Motor neuron (in vitro differentiated cells): ENCODE data around the gene TLN1. TPM values are rescaled to one million over a fixed set of nuclear protein-coding genes. Genes with fewer than 3 reads are reported as not detected.

ENCODE experiments used
- ATAC-seq, 8 experiments: fragments of 200-7000 bp; cut with Tn5 transposase; replicated peaks in 6 of 8; 2 replicates each; pipeline ENCODE4 v1.8.0; 2021; ENCODE audit warnings: mild to moderate bottlenecking in 8 of 8, moderate library complexity in 8 of 8
- H3K27ac ChIP-seq, 2 donors: fragments of 250-450 bp; sonication (Bioruptor Pico); 2 replicates each; pipeline ENCODE4 v1.9.0; 2021; ENCODE audit warnings: antibody characterized with exemption in 2 of 2, mild to moderate bottlenecking in 2 of 2, moderate library complexity in 1 of 2
- H3K4me1 ChIP-seq, 2 donors: fragments of 250-450 bp; sonication (Bioruptor Pico); replicated peaks in 1 of 2; 2 replicates each; pipeline ENCODE4 v1.6.1; 2021; ENCODE audit warnings: antibody characterized with exemption in 2 of 2, mild to moderate bottlenecking in 2 of 2, moderate library complexity in 1 of 2
- H3K4me3 ChIP-seq, 5 donors: fragments of 250-450 bp; sonication (Bioruptor Pico); 2 replicates each; pipeline ENCODE4 v1.9.0; 2021; ENCODE audit warnings: antibody characterized with exemption in 5 of 5, mild to moderate bottlenecking in 5 of 5, moderate library complexity in 4 of 5
- WGBS, 10 experiments: fragments of 450-650 bp; shearing (Covaris generic); methylation state at CpG; one replicate each; pipeline ENCODE4 v1.0.0; 2022; 5-methylcytosine and 5-hydroxymethylcytosine counted together
- in situ Hi-C, 9 experiments: fragments of 400-800 bp; cut with MboI; loops; one replicate each; pipeline ENCODE4 v1.15.0; 2021; ENCODE audit warnings: low sequenced_read_pairs in 9 of 9, low pct_unique_long_range_greater_than_20kb in 2 of 9; ENCODE audit not compliant: unreplicated experiment in 9 of 9
- total RNA-seq, 8 experiments: library from RNA; unstranded; fragments of 300-600 nt; gene quantifications; 2 replicates each; pipeline versions ENCODE4 v1.2.3 to v1.2.4, GENCODE V29; 2022

Gene TLN1
- total RNA-seq, 8 experiments from 2014 or later, result 6.9 to 138 (median 44.6) TPM

GRCh38 chr9:35736201-35736633 is 4.2 kb upstream of the TLN1 start:
- no peak overlapping the region for H3K27ac ChIP-seq
- H3K4me1 ChIP-seq, result peaks cover 7 to 9% of the 10 kb centered on the region in 2 donors
- 38 to 100% (median 44%) methylated on average over 1 to 4 of the region's 5 CpGs; no CpG with 5 or more reads in 5 of the 10 experiments for WGBS, 10 experiments
- peak in 3 of 8 experiments; percentile 5 to 18 (median 15) for ATAC-seq
- in situ Hi-C loops, result no loop called here
- no peak overlapping the region for H3K4me3 ChIP-seq

DNA sequence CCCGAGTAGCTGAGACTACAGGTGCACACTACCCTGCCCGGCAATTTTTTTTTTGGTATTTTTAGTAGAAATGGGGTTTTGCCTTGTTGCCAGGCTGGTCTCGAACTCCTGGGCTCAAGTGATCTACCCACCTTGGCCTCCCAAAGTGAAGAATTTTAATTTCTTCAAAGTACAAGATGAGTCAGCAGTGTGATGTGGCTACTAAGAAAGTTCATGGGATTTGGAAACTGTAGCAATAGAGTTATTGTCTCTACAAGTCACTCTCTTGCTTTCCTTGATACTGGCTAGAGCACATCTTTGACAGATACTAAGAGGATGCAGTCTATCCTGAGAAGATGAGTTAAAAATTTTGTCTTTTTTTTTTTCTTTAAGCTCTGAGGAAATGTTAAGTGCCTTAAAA is 2.1 kb upstream of the TLN1 start:
- H3K27ac ChIP-seq, result no peak overlapping the region
- 57 to 100% (median 84%) methylated on average over 1 to 3 of the region's 3 CpGs; no CpG with 5 or more reads in 1 of the 10 experiments for WGBS, 10 experiments
- ATAC-seq, result no peak
- in situ Hi-C loops, result no loop called here
- H3K4me1 ChIP-seq, result peaks cover 27% of the 10 kb centered on the region in 2 donors
- H3K4me3 ChIP-seq, result peak overlapping the region in 2 of 5 donors; percentile 72 to 94

DNA sequence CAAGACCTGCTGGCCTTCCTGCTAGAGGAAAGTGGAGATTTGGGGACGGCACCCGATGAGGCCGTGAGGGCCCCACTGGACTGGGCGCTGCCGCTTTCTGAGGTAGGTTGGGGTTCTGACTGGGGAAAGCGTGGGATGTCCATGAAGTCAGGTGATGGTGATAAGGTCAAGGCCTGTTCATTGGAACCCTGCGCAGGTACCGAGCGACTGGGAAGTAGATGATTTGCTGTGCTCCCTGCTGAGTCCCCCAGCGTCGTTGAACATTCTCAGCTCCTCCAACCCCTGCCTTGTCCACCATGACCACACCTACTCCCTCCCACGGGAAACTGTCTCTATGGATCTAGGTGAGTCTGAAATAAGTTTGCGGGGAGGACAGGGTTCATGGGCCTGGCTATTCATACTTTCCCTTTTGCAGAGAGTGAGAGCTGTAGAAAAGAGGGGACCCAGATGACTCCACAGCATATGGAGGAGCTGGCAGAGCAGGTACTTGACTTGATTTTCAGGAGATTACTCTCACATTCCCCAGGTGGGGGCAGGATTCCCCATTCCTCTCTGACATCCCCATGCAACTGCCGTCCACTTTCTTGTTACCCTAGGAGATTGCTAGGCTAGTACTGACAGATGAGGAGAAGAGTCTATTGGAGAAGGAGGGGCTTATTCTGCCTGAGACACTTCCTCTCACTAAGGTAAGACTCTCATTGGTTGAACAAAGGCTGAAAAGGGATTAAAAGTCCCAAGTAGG is 976 bp upstream of the TLN1 start:
- WGBS, 10 experiments, result 0 to 10% (median 0%) methylated on average over 1 to 7 of the region's 14 CpGs; no CpG with 5 or more reads in 2 of the 10 experiments
- Histone ChIP-seq H3K27ac (peak overlapping the region; percentile 91 to 96), H3K4me1 (peaks cover 34 to 37% of the 10 kb centered on the region in 2 donors), H3K4me3 (peak overlapping the region; percentile 61 to 94 (median 83))
- peak; percentile 0 to 19 (median 8) for ATAC-seq
- in situ Hi-C loops, result no loop called here

DNA sequence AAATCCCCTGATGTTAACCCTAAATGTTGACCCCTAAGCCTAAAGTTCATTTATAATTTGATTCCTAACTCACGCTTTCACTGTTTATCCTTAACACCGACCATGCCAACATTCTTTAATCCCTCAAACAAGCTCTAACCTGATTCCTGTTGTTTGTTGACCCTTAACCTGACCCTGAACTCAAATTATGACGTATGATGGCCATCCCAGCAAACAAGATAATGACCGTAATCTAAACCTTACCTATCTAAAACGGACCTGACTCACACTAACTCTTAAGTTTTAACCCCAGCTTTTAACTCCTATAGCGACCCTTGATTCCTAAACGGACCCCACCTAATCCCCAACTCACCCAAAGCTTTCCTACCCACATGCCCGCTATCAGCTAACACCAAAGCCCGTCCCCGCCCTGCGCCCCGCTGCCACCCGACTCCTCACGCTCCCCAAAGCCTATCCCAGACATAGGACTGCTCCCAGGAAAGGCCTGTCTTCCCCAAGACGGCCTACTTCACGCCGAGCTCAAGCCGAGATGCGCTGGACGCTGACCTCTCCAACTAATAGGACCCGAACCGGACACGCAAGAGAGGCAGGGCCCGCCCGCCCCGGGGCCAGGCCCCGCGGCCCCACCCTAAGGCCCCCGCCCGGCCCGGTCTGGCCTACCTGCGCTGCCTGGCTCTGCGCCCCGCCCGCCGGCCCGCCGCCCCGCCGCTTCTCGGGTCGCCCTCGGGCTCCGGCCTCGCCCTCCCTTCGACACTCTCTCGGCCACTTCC is 395 bp downstream of the TLN1 start:
- WGBS, 10 experiments, result 0 to 10% (median 2%) methylated on average over 3 to 14 of the region's 47 CpGs; no CpG with 5 or more reads in 2 of the 10 experiments
- in situ Hi-C loops, result no loop called here
- Histone ChIP-seq H3K4me1 (peaks cover 34 to 43% of the 10 kb centered on the region in 2 donors), H3K4me3 (peak overlapping the region; percentile 61 to 94 (median 83)), H3K27ac (peak overlapping the region; percentile 91 to 96)
- peak in 1 of 8 experiments; percentile 1 for ATAC-seq

DNA sequence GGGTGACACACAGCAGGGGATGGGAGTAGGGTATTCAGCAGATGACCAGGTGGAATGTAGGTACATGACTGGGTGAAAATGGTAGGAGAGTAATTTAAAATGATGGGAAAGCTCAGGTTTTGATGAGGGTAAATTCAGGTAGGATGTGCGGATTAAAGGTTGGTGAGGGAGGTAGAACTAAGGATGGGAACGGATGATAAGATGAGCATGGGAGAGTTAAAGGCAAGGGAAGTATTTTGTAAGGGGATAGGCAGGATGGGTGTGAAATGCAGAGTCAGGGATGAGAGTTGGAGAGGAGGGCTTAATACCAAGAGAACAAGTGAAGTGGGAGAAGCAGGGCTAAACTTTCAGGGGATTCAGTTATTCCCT is 1.5 kb downstream of the TLN1 start:
- H3K4me1 ChIP-seq, result peaks cover 34 to 43% of the 10 kb centered on the region in 2 donors
- ATAC-seq, result no peak
- 46 to 100% (median 88%) methylated on average over 2 of the region's 2 CpGs; no CpG with 5 or more reads in 2 of the 10 experiments for WGBS, 10 experiments

DNA sequence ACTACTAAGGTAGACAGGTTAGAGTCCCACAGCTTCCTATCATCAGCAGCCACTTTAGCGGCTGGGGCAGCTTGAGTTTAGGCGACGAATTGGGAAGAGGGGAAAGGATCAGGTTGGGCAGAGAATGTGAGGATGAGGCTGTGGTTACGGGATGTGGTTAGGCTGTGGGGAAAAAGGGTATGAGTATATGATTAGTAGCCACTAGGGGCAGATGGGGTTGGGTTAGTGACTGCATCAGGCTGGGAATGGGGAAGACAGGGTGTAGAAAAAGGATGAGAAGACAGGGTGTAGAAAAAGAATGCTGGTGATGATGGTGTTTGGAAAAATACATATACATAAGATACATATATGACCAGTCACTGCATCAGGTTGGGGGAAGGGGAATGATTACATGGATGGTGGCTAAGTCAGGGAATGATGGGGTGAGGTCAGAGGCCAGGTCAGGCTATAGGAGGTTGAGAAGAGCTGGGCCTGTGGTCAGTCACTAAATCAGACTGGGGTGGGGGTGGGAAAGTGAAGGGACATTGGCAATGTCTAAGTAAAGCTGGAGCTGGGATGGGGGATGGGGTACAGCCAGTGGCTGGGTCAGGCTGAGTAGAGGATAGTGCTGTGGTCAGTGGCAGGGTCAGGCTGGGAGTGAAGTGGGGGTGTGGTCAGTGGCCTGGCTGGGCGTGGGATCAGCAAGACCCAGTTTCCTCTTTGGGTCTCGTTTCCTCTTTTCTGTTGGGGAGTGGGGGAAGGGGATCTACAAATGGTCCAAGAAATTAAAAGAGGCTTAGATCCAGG is 2.1 kb downstream of the TLN1 start:
- peak in 2 of 8 experiments; percentile 2 to 8 for ATAC-seq
- peaks cover 34 to 43% of the 10 kb centered on the region in 2 donors for H3K4me1 ChIP-seq
- no peak overlapping the region for H3K27ac ChIP-seq
- H3K4me3 ChIP-seq, result peak overlapping the region in 2 of 5 donors; percentile 2 to 94
- WGBS, 10 experiments, result 0 to 53% (median 13%) methylated on average over 1 to 5 of the region's 6 CpGs
- in situ Hi-C loops, result no loop called here

More for the DNA sequence above, 1.5 kb downstream of the TLN1 start:
- H3K27ac ChIP-seq, result no peak overlapping the region
- in situ Hi-C loops, result no loop called here
- peak overlapping the region in 4 of 5 donors; percentile 72 to 94 (median 86) for H3K4me3 ChIP-seq

DNA sequence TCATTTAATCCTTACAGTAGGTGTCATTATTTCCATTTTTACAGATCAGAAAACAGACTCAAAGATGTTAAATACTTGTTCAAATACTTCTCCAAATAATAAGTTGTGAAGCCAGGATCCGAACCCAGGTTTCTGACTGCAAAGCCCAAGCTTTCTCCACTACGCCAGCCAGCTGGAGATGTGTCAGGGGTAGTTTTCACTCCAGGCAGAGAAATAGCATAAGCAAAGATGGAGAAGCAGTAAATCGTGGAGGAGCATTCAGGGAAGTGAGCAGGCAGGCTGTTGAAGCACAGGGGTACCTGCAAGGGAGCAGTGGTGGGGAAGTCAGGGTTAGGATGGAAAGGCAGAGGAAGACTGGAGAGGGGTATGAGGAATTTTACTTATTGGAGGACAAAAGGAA is 2.9 kb downstream of the TLN1 start:
- no peak for ATAC-seq
- Histone ChIP-seq H3K4me3 (no peak overlapping the region), H3K27ac (no peak overlapping the region), H3K4me1 (peaks cover 34 to 43% of the 10 kb centered on the region in 2 donors)
- 25 to 100% (median 89%) methylated on average over 2 to 3 of the region's 3 CpGs; no CpG with 5 or more reads in 3 of the 10 experiments for WGBS, 10 experiments
- in situ Hi-C loops, result no loop called here

GRCh38 chr9:35728041-35728971 is 3.7 kb downstream of the TLN1 start:
- Histone ChIP-seq H3K27ac (no peak overlapping the region), H3K4me3 (no peak overlapping the region), H3K4me1 (peaks cover 27 to 36% of the 10 kb centered on the region in 2 donors)
- peak in 1 of 8 experiments; percentile 2 for ATAC-seq
- WGBS, 10 experiments, result 0 to 26% (median 13%) methylated on average over 2 to 6 of the region's 10 CpGs; no CpG with 5 or more reads in 1 of the 10 experiments
- in situ Hi-C loops, result no loop called here

GRCh38 chr9:35727676-35728040 is 4.3 kb downstream of the TLN1 start:
- 33 to 100% (median 41%) methylated on average over 2 to 3 of the region's 5 CpGs; no CpG with 5 or more reads in 4 of the 10 experiments for WGBS, 10 experiments
- Histone ChIP-seq H3K4me1 (peaks cover 27 to 36% of the 10 kb centered on the region in 2 donors), H3K4me3 (no peak overlapping the region), H3K27ac (no peak overlapping the region)
- no peak for ATAC-seq
- in situ Hi-C loops, result no loop called here

GRCh38 chr9:35726931-35727330 is 5.1 kb downstream of the TLN1 start:
- 14 to 100% (median 65%) methylated on average over 1 to 3 of the region's 3 CpGs; no CpG with 5 or more reads in 2 of the 10 experiments for WGBS, 10 experiments
- Histone ChIP-seq H3K4me3 (no peak overlapping the region), H3K4me1 (peaks cover 27 to 36% of the 10 kb centered on the region in 2 donors), H3K27ac (no peak overlapping the region)
- in situ Hi-C loops, result no loop called here
- ATAC-seq, result peak in 4 of 8 experiments; percentile 2 to 45 (median 10)

DNA sequence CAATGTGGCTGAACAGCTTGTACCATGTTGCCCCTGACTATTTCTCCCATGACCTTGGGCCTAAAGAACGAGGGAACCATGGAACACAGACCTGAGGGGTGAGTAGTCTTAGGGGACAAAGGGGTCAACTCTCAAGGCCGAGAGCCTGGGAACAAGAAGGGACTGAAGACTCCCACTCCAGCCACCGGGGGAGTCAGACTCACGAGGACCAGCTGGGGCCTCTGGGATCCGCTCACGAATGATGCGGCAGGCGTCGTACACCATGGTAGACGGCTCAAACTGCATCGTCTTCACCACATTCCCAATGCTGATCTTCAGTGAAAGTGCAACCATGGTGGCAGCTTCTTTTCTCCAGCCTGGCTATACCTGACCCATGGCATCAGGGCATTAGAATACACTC is 6.6 kb downstream of the TLN1 start:
- ATAC-seq, result no peak
- 90 to 100% (median 95%) methylated on average over 4 to 8 of the region's 11 CpGs; no CpG with 5 or more reads in 5 of the 10 experiments for WGBS, 10 experiments
- Histone ChIP-seq H3K4me1 (peaks cover 17 to 28% of the 10 kb centered on the region in 2 donors), H3K4me3 (no peak overlapping the region), H3K27ac (no peak overlapping the region)
- in situ Hi-C loops, result no loop called here

DNA sequence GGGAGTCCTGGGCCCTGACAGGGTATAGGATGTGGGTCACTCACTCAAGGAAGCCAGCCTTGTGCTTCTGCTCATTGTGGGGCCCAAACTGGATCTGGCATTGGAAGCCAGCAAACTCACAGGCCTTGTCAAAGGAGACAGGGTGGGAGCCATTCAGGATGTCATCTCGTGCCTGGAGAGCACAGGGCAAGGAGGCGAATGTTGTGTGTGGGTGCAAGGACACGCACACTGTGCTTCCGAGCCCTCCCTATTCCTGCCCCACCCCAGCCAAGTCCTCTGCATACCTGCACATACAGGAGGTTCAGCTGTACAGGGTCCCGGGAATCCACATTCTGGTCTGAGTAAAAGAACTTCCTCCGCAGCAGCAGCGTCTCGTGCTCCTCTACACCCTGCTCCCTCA is 8.1 kb downstream of the TLN1 start:
- in situ Hi-C loops, result no loop called here
- no peak overlapping the region for H3K27ac ChIP-seq
- H3K4me1 ChIP-seq, result peaks cover 5 to 15% of the 10 kb centered on the region in 2 donors
- no peak overlapping the region for H3K4me3 ChIP-seq
- ATAC-seq, result no peak
- WGBS, 10 experiments, result 100% methylated on average over 3 of the region's 8 CpGs; no CpG with 5 or more reads in 9 of the 10 experiments
